WTC11 (cell line): ENCODE results near the gene CHRNA3. TPM values are rescaled to one million over a fixed set of nuclear protein-coding genes. Genes with fewer than 3 reads are reported as not detected.

Experiments used
- ATAC-seq: fragments of 200-7000 bp; cut with Tn5 transposase; 2 replicates; pipeline ENCODE4 v1.10.0; 2021; ENCODE audit warnings: mild to moderate bottlenecking, moderate library complexity
- CTCF ChIA-PET: fragments of 300-600 bp; sonication (Branson Sonifier 250); formaldehyde crosslinking; loops from one replicate; lab custom pipeline; 2021; ENCODE audit warnings: antibody characterized with exemption; lab: Charles Lee
- POLR2A ChIA-PET: fragments of 350-600 bp; sonication (Branson Sonifier 250); formaldehyde crosslinking; loops from one replicate; lab custom pipeline; 2021; ENCODE audit warnings: antibody characterized with exemption; lab: Charles Lee
- DNase-seq: peaks from one replicate; pipeline ENCODE4 v3.0.0; 2021; ENCODE audit warnings: low spot score
- H3K27ac Mint-ChIP-seq: 2 replicates; pipeline ENCODE4 v1.8.0; 2021; ENCODE audit warnings: mixed read lengths
- H3K27me3 Mint-ChIP-seq: 2 replicates; pipeline ENCODE4 v1.8.0; 2021; ENCODE audit warnings: low read depth, mild to moderate bottlenecking, moderate library complexity, mixed read lengths
- H3K36me3 Mint-ChIP-seq: 2 replicates; pipeline ENCODE4 v1.8.0; 2021; ENCODE audit warnings: mixed read lengths
- H3K4me1 Mint-ChIP-seq: 2 replicates; pipeline ENCODE4 v1.8.0; 2022; ENCODE audit warnings: mixed read lengths
- H3K4me3 Mint-ChIP-seq: 2 replicates; pipeline ENCODE4 v1.8.0; 2021; ENCODE audit warnings: mild to moderate bottlenecking, moderate library complexity, mixed read lengths
- H3K9me3 Mint-ChIP-seq: 2 replicates; pipeline ENCODE4 v1.8.0; 2021; ENCODE audit warnings: mixed read lengths
- CREB1 ChIP-seq: sonication (generic); formaldehyde crosslinking; IDR thresholded peaks from 2 replicates; pipeline ENCODE4 v1.8.0; 2023; ENCODE audit warnings: mild to moderate bottlenecking, missing genetic modification reagents
- E2F4 ChIP-seq: sonication (generic); formaldehyde crosslinking; IDR thresholded peaks from 2 replicates; pipeline ENCODE4 v1.8.1; 2022; ENCODE audit warnings: low read depth, mild to moderate bottlenecking, moderate library complexity, missing genetic modification reagents, borderline replicate concordance
- JUN ChIP-seq: sonication (generic); formaldehyde crosslinking; IDR thresholded peaks from 2 replicates; pipeline ENCODE4 v1.8.0; 2023; ENCODE audit warnings: mild to moderate bottlenecking, missing genetic modification reagents
- MYBL2 ChIP-seq: sonication (generic); formaldehyde crosslinking; IDR thresholded peaks from 2 replicates; pipeline ENCODE4 v1.8.1; 2023; ENCODE audit warnings: mild to moderate bottlenecking, moderate library complexity, missing genetic modification reagents
- PRDM15 ChIP-seq: sonication (generic); formaldehyde crosslinking; IDR thresholded peaks from 2 replicates; pipeline ENCODE4 v1.8.0; 2022; ENCODE audit warnings: missing genetic modification reagents
- SMAD3 ChIP-seq: sonication (generic); formaldehyde crosslinking; IDR thresholded peaks from 2 replicates; pipeline ENCODE4 v1.8.0; 2022; ENCODE audit warnings: missing genetic modification reagents, mild to moderate bottlenecking, borderline replicate concordance
- SMAD4 ChIP-seq: sonication (generic); formaldehyde crosslinking; IDR thresholded peaks from 2 replicates; pipeline ENCODE4 v1.8.0; 2022; ENCODE audit warnings: mild to moderate bottlenecking, missing genetic modification reagents
- SOX15 ChIP-seq: fragments of 250-450 bp; sonication (Bioruptor Pico); IDR thresholded peaks from 2 replicates; pipeline ENCODE4 v1.9.0; 2021; ENCODE audit warnings: mild to moderate bottlenecking
- TP53 ChIP-seq: sonication (generic); formaldehyde crosslinking; IDR thresholded peaks from 2 replicates; pipeline ENCODE4 v1.8.1; 2023; ENCODE audit warnings: mild to moderate bottlenecking, missing genetic modification reagents
- ZNF219 ChIP-seq: sonication (generic); formaldehyde crosslinking; IDR thresholded peaks from 2 replicates; pipeline ENCODE4 v1.8.0; 2023; ENCODE audit warnings: missing genetic modification reagents, mild to moderate bottlenecking, borderline replicate concordance
- ZNF263 ChIP-seq: sonication (generic); formaldehyde crosslinking; IDR thresholded peaks from 2 replicates; pipeline ENCODE4 v1.8.1; 2022; ENCODE audit warnings: low read depth, mild to moderate bottlenecking, moderate library complexity, missing genetic modification reagents
- ZNF396 ChIP-seq: fragments of 250-450 bp; sonication (Bioruptor Pico); IDR thresholded peaks from 2 replicates; pipeline ENCODE4 v1.8.0; 2021; ENCODE audit warnings: mild to moderate bottlenecking, moderate library complexity, borderline replicate concordance
- total RNA-seq: library from RNA; stranded (reverse); gene quantifications from 3 replicates; pipeline ENCODE4 v1.2.3, GENCODE V29; 2021
- TF ChIP-seq, protein P1 (sequence below): fragments of 250-450 bp; sonication (Bioruptor Pico); IDR thresholded peaks from 2 replicates; pipeline ENCODE4 v1.9.0; 2021; ENCODE audit warnings: mild to moderate bottlenecking, borderline replicate concordance
- TF ChIP-seq, protein P2 (sequence below): sonication (generic); formaldehyde crosslinking; IDR thresholded peaks from 2 replicates; pipeline ENCODE4 v1.8.1; 2023; ENCODE audit warnings: mild to moderate bottlenecking, moderate library complexity, missing genetic modification reagents
- TF ChIP-seq, protein P3 (sequence below): sonication (generic); formaldehyde crosslinking; IDR thresholded peaks from 2 replicates; pipeline ENCODE4 v1.8.1; 2022; ENCODE audit warnings: low read depth, missing genetic modification reagents, borderline replicate concordance

The CHRNA3 gene
- total RNA-seq, 1 experiment from 2014 or later = 4.4 TPM

GRCh38 chr15:78658823-78659222 is 38.0 kb upstream of the CHRNA3 start (continued):
- TF ChIP-seq, protein P1, sequence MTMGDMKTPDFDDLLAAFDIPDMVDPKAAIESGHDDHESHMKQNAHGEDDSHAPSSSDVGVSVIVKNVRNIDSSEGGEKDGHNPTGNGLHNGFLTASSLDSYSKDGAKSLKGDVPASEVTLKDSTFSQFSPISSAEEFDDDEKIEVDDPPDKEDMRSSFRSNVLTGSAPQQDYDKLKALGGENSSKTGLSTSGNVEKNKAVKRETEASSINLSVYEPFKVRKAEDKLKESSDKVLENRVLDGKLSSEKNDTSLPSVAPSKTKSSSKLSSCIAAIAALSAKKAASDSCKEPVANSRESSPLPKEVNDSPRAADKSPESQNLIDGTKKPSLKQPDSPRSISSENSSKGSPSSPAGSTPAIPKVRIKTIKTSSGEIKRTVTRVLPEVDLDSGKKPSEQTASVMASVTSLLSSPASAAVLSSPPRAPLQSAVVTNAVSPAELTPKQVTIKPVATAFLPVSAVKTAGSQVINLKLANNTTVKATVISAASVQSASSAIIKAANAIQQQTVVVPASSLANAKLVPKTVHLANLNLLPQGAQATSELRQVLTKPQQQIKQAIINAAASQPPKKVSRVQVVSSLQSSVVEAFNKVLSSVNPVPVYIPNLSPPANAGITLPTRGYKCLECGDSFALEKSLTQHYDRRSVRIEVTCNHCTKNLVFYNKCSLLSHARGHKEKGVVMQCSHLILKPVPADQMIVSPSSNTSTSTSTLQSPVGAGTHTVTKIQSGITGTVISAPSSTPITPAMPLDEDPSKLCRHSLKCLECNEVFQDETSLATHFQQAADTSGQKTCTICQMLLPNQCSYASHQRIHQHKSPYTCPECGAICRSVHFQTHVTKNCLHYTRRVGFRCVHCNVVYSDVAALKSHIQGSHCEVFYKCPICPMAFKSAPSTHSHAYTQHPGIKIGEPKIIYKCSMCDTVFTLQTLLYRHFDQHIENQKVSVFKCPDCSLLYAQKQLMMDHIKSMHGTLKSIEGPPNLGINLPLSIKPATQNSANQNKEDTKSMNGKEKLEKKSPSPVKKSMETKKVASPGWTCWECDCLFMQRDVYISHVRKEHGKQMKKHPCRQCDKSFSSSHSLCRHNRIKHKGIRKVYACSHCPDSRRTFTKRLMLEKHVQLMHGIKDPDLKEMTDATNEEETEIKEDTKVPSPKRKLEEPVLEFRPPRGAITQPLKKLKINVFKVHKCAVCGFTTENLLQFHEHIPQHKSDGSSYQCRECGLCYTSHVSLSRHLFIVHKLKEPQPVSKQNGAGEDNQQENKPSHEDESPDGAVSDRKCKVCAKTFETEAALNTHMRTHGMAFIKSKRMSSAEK (CRISPR knock-in tag) = no peak
- TF ChIP-seq ZNF219 (CRISPR knock-in tag) (no peak), CREB1 (no peak), SMAD4 (CRISPR knock-in tag) (no peak), TP53 (CRISPR knock-in tag) (no peak), SOX15 (CRISPR knock-in tag) (no peak), ZNF396 (CRISPR knock-in tag) (no peak)

- no peaks in the 10 kb centered on the region for H3K9me3 Mint-ChIP-seq
- TF ChIP-seq PRDM15 (CRISPR knock-in tag) = 0 out of 2 replicates have a peak, but pooled peaks have one; percentile 10
- TF ChIP-seq MYBL2 (CRISPR knock-in tag) = no peak
- DNase-seq = no peak
- no peaks in the 10 kb centered on the region for H3K4me1 Mint-ChIP-seq
- no peaks in the 10 kb centered on the region for H3K36me3 Mint-ChIP-seq
- H3K27me3 Mint-ChIP-seq = peaks cover 8% of the 10 kb centered on the region; the same call in 1 of the 2 replicates
- CTCF ChIA-PET = interaction anchor here (1.5 kb wide), 1 partner anchor 35 kb away, joined by 3 read pairs; no protein-coding TSS in a partner anchor
- no peak overlapping the region for H3K4me3 Mint-ChIP-seq
- POLR2A ChIA-PET = no interaction called here
- no peak overlapping the region for H3K27ac Mint-ChIP-seq
- no peak for ATAC-seq
Measured at GRCh38 chr15:78654272-78654671, 33.5 kb upstream of the CHRNA3 start.

DNA sequence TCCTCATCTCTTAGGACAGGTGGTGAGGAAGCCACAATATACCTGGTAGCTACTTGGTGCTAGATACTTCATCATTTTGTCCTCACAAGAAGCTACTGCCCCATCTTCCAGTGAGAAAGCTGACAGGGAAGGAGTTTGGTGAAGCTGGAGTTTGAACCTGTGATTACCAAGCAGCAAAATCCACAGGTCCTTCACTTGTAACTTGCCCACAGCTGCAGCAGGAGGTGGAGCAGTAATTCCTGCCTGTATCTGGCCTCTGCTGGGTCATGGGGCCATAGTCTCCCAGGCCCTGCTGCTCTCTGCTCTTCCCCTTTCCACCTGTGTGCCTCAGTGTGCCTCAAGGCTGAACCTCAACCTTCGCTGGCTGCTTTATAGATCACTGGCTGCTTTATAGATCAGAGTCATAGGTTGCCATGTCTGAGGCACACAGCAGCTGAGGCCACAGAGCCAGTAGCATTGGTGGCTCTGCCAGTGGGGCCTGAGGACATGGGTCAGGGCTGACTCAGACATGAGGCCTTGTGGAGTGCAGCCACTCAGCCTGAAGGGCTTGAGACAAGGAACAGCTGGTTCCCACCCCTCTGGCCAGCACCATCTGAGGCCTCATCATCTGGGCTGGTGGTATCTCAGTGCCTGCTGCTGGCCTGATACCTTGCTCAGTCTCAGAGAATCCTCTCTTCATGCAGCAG is 31.3 kb upstream of the CHRNA3 start:
- TF ChIP-seq, protein P2, sequence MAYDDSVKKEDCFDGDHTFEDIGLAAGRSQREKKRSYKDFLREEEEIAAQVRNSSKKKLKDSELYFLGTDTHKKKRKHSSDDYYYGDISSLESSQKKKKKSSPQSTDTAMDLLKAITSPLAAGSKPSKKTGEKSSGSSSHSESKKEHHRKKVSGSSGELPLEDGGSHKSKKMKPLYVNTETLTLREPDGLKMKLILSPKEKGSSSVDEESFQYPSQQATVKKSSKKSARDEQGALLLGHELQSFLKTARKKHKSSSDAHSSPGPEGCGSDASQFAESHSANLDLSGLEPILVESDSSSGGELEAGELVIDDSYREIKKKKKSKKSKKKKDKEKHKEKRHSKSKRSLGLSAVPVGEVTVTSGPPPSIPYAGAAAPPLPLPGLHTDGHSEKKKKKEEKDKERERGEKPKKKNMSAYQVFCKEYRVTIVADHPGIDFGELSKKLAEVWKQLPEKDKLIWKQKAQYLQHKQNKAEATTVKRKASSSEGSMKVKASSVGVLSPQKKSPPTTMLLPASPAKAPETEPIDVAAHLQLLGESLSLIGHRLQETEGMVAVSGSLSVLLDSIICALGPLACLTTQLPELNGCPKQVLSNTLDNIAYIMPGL = no peak
- TF ChIP-seq ZNF263 (CRISPR knock-in tag) = no peak
- no peak for TF ChIP-seq JUN (CRISPR knock-in tag)
- TF ChIP-seq, protein P3, sequence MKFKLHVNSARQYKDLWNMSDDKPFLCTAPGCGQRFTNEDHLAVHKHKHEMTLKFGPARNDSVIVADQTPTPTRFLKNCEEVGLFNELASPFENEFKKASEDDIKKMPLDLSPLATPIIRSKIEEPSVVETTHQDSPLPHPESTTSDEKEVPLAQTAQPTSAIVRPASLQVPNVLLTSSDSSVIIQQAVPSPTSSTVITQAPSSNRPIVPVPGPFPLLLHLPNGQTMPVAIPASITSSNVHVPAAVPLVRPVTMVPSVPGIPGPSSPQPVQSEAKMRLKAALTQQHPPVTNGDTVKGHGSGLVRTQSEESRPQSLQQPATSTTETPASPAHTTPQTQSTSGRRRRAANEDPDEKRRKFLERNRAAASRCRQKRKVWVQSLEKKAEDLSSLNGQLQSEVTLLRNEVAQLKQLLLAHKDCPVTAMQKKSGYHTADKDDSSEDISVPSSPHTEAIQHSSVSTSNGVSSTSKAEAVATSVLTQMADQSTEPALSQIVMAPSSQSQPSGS = no peak
- TF ChIP-seq SMAD3 (CRISPR knock-in tag) = no peak
- no peak for TF ChIP-seq E2F4 (CRISPR knock-in tag)
- TF ChIP-seq PRDM15 (CRISPR knock-in tag) = no peak
- ChIA-PET POLR2A (no interaction called here), CTCF (interaction anchor here (0.8 kb wide), 1 partner anchor 86 kb away, joined by 4 read pairs; no protein-coding TSS in a partner anchor)
- H3K4me1 Mint-ChIP-seq = no peaks in the 10 kb centered on the region
- no peak overlapping the region for H3K4me3 Mint-ChIP-seq
- no peaks in the 10 kb centered on the region for H3K9me3 Mint-ChIP-seq
- H3K27ac Mint-ChIP-seq = no peak overlapping the region
- DNase-seq (no peak), ATAC-seq (no peak)
- peaks cover 8% of the 10 kb centered on the region; the same call in 1 of the 2 replicates for H3K27me3 Mint-ChIP-seq
- no peaks in the 10 kb centered on the region for H3K36me3 Mint-ChIP-seq
